GM19328 (cell line): ENCODE measurements around the gene KRT75.

ENCODE experiments used
- ATAC-seq: cut with Tn5 transposase; IDR thresholded peaks from one replicate; pipeline ENCODE4 v1.9.1; 2021; ENCODE audit warnings: mild to moderate bottlenecking, moderate library complexity; ENCODE audit not compliant: unreplicated experiment

KRT75 gene

DNA sequence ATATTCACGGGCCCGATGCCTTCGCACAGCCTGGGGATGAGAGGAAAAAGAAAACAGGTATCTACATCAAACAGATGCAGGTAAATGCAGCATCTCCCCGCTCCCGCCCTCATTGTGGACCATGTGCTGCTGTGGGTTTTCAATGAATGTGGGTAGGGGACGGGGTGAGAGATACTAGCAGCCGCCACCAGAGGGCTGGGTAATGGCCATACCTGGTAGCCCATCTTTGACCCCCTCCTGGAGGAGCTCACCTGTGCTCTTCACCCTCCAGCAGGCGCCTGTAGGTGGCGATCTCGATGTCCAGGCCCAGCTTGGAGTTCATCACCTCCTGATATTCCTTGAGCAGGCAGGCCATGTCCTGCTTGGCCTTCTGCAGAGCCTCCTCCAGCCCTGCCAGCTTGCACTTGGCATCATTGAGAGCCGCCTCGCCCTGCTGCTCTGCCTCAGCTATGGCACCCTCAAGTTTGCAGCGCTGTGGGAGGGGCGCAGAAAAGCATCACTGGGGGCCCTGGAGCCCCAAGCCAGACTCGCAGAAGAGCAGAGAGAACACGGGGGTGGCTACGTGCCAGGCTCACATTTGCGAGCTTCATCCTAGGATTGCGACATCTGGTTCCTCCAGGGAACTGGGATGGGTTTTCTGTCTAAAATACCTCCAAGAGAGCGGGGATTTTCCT lies 38.3 kb downstream of the KRT75 start:
- ATAC-seq: no peak

DNA sequence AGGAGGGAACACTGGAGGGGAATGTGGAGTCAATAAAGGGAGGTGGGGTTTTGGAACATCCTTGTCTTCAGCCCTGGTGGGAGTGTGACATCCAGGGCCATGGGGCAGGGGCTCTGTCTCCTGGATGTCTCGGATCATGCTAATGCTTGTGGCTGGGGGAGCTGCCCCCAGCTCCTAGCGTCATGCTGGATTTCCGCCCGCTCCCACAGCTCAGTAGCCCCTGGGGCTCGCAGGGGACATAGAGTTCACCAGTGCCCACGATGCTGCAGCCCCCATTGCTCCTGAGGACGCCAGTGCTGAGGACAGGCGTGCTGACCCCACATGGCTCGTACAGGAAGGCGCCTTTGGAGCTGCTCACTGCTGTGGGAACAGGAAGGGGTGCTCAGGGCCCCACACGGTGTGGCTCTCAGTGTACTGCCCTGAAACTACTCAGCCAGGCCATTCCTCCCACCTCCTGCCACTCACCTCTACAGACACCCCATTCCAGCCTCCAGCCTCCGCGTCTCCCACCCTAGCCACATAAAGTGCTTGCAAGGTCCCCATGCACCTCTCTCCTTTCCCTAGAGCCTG lies 39.2 kb downstream of the KRT75 start:
- ATAC-seq: no peak

DNA sequence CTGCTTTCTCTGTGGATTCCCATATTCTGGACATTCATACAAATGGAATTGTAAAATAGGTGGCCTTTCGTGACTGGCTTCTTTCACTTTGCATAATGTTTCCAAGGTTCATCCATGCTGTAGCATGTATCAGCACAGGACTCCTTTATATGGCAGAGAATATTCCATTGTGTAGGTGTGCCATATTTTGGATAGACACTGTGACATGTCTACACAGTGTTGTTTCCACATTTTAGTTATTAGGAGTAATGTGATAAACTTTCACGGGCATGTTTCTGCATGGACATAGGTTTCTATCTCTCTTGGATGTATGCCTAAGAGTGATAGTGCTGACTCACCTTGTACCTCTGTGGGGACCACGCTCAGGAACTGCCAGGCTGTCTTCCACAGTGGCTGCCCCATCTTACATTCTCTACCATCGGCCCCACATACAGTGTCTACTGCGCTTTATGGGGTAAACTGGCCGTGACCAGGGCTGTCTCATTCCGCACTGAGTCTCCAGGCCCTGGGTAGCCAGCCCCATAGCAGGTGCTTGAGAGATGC lies 41.6 kb downstream of the KRT75 start:
- ATAC-seq: no peak

DNA sequence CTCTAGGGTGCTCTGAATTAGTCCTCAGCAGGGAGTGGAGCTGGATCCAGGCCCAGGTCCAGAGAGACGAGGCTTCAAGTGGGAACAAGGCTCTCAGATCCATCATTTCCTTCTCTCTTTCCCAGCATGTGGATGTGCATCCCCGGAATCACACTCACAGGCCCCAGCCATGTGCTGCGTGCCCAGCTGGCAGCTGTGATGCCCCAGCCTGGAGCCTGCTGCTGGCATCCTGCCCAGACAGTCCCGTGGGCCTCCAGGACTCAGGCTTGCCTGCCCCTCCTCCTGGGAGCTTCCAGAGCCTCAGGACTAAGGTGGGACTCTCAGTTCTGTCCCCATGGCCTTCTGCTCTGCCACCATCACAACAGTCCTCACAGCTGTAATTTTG lies 42.6 kb downstream of the KRT75 start:
- ATAC-seq: no peak

DNA sequence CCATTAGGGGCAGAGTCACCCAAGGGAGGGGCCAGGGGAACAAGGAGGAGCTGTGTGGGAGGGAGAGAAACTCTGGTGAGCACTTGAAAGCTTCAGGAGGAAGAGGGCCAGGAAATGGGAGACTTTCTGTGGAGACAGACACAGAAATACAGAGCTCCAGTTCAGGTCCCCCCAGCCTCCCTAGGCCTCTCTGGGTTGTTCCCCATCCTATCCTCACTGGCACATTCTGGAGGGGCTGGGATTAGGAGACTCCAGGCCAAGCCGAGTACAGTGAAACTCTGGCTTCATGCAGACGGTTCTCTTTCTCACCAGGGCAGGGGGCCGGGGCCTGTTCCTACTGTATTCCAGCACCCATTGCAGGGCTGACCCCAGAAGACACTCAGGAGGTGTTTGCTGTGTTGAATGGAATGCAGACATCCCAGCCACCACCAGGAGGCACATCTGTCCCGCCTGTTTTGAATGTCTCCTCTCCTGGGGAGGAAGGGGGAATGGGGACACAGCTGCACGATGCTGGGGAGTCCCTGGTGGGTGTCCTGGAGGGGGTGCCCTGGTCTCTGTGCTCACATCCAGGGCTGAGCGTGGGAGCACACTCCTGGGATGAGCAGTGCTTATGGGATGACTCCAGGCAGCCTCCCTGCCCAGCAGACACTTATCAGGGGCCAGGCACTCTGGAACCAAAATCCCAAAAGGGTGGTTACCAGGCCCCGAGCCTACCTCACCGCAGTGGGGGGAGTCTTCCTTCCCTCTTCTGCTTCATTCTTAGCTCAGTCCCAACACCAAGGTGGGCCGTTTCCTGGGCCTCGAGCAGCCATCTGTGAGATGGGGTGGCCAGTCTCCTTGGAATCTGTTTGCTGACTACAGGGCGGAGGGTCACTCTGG lies 43.2 kb downstream of the KRT75 start:
- no peak for ATAC-seq

DNA sequence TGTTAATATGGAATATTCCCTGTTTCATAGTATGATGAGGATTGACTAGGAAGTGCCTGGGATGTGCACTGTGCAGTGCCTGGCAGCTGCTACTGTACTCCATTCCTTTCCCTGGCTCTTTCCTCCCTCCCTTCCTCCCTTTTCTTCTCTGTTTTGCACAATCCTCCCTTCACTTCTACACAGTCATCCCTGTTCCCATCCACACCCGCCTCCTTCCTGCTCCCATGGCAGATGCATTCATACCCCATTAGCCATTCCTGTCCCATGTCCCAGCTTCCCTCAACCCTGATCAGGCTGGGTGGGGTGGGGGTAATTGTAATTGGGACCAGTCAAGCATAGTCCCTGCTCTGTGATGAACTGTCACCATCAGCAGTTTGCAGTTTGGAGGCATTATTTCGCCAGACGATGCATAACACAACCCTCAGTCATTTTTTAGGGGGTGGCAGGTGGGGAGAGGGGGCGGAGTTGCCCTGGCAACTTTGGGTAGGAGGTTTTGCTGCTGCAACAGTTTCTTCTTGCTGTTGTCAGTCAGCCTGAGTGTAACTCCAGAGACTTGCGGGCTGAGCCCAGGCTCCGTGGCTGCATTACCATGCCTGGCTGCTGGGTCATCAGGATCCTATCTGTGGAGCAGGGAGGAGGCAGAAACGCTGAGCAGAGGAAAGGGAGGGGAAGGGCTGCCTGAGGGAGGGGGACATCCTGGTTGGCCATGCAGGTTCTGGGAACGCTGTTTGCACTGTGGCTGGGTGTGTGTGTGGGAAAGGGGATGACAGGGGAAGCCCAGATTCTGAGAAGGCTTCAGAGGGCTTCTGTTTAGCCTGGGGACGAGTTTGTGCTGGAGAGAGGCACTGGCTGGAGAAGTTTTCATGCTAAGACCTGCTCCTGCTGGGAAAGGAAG lies 44.6 kb downstream of the KRT75 start:
- ATAC-seq: no peak

DNA sequence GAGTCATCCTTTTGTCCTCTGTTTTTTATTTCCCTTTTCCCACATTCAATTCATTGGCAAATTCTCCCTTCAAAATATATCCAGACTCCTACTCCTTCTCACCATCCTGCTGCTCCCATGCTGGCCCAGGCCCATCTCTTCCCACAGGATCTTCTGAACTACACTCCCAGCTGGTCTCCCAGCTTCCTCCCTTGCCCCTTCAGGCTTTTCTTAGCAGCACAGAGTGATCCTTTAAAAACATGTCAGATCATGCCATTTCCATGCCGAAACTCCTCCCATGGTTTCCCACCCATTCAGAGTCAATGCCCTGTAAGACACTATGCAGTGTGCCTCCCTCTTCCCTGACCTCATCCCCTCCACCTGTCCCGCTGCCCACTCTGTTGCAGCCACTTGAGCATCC lies 46.3 kb downstream of the KRT75 start:
- no peak for ATAC-seq

DNA sequence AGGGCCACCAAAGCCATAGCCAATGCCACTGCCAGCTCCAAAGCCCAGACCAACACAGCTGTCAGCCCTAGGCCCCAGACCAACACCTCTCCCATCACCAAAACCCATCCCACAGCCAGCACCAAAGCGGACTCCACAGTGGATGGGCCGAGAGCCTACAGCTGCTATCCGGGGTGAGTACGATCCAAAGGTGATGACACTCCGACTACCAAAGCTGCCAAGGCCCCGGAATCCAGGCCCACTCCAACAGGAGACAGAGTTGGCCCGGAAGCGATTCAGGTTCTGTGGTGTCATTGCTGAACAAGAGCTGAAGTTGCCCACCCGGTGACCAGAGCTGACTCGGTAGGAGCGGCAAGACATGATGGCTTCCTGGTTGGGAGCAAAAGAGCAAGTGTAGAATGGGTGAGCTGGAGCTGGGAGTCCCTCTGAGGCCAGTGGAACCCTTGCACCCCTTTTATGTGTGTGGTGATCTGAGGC lies 48.9 kb downstream of the KRT75 start, which contains the start of gene KRT84:
Gene KRT84, minus strand, starts transcription at position 427 of the 477 bp plus-strand sequence. Its CDS starts 67 bp downstream, at position 360.
- ATAC-seq: no peak

DNA sequence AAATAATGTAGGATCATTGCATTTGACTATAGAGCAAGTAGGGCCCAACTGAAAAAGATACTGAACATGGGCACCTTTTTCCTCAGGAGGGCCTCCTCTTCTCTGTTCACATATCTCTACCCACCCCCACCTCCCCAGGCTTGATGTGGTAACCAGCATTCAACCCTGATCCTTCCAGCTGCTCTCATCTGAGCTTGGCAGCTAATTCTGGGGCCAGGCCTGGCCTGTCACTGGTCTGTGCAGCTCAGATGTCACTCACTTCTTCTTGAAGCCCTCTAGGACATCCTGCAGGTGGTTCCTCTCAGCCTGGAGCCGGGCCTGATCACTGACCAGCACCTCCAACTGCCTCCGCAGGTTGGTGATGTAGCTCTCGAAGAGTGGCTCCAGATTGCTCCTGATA lies 50.8 kb downstream of the KRT75 start:
- ATAC-seq: no peak

DNA sequence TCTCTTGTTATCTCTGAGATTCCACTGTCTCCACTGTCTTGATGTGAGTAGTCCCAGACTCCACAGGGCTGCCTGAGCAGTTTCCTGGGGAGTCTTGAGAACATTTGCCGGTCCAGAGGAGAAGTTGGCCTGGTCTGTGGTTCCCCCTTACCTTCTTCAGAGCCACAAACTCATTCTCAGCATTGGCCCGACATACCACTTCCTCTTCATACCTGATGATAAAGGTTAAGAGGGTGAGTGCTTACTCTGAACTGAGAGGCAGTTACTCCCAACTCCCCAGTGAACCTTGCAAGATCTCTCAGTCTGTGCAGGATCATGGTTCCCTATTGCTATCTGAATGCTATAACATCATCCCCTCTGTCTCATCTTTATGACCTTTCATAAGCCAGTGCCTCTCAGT lies 51.3 kb downstream of the KRT75 start:
- no peak for ATAC-seq

DNA sequence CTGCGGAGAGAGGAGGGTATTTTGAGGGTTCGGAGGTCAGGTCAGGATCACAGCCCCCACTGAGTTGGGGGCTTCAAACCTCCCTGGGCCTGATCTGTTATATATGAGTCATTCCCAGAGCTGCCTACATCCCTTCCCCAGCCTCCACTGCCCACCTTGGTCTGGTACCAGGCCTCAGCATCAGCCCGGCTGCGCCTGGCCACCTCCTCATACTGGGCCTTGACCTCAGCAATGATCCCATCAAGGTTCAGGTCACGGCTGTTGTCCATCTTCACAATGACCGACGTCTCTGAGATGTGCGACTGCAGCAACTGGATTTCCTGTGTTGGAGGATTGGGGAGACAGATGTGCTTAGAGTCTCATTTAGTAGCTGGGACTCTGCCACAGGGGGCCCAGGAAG lies 53.0 kb downstream of the KRT75 start:
- no peak for ATAC-seq

DNA sequence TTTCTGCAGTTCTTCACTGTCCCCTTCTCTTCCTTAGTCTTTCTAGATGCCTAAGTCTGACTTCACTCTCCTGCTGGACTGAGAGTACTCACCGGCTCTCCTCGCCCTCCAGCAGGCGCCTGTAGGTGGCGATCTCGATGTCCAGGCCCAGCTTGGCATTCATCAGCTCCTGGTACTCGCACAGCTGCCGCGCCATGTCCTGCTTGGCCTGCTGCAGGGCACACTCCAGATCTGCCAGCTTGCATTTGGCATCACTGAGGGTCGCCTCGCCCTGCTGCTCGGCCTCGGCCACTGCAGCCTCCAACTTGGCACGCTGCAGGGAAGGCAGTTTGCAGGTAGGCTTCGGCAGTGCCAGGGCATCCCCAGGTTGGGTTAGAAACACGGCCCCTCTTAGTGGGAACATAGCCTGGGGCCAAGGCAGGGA lies 53.9 kb downstream of the KRT75 start:
- ATAC-seq: no peak

DNA sequence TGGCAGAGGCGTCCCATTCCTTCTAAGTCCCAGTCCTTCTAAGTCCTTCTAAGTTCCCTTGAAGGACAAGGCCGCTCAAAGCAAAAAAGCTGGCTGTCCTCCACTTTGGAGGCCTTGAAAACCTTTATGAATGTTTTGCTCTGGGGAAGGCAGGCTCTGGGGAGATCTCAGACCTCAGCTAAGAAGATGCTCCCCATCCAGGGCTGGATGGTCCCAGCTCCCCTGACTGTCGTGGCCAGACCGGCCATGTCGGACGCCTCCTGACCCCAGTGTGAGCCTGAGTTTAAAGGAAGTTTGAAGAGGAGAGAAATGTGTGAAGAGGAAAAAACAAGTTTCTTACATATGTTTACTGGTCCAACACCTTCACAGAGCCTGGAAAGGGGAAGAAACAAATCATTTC lies 54.6 kb downstream of the KRT75 start:
- ATAC-seq: no peak

DNA sequence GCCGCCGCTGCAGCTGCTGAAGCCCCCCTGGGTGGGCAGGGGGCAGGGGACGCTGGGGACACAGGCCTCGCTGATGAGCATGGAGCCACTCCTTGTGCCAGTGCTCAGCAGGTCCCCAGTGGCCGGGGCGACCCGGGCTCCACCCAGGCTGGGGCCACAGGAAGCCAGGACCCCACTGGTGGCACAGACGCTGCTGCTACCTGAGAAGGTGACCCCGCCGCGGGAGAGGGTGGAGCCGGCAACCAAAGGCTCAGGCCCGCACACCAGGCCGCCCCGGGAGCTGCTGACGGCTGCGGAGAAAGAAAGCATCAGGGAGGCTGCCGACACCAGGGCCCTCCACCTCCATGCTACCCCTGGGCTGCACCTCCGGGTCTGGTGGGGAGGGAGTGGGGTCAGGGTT lies 56.1 kb downstream of the KRT75 start:
- no peak for ATAC-seq

DNA sequence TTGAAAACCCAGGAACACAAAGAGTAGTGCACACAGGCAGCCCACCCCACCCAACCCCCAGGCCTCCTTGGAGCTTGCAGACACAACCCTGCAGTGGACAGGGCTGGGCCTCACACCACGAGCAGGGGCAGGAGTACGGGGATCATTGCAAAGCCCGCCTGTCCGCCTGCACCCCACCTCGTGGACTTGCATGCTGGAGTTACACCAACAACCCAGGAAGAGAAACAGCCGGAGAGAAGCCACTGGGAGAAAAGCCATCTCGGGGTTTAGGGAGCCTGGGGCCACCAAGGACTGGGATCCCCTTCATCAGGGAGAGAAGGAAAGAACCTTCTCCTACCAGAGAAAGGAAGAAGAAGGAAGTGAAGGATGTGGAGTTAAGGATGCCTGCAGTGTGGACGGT lies 56.9 kb downstream of the KRT75 start:
- ATAC-seq: no peak
